ENCODE measurements around the gene DHRSX. TPM values are rescaled to one million over a fixed set of nuclear protein-coding genes. Genes with fewer than 3 reads are reported as not detected.
"Not testable (repeated sequence)": the region's sequence is repeated elsewhere in the genome, so short reads cannot be mapped to it uniquely, and the experiment has no call there.

DHRSX gene
- total RNA-seq, 1 donor from 2014 or later: 25.1 TPM

DNA sequence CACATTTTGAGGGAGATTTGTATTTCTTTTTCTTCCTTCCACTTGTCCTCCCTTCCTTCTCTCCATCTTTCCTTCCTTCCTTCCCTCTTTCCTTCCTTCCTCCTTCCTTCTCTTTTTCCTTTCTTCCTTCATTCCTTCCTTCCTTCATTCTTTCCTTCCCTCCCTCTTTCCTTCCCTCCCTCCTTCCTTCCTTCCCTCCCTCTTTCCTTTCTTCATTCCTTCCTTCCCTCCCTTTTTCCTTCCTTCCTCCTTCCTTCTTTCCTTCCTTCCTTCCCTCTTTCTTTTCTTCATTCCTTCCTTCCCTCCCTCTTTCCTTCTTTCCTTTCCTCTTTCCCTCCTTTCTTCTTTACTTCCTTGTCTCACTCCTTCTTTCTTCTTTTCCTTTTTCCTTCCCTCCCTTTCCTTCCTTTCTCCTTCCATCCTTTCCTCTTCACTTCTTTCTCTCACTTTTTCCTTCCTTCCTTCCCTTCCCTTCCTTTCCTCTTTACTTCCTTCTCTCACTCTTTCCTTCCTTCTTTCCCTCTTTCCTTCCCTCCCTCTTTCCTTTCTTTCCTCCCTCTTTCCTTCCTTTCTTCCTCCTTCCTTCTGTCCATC is 74.4 kb downstream of the DHRSX start:
- Mint-ChIP-seq H3K4me1 (no peaks in the 10 kb centered on the region), H3K4me3 (no peak overlapping the region), H3K27ac (ENCODE audit: unreplicated experiment) (no peak overlapping the region), H3K9me3 (peaks cover 6% of the 10 kb centered on the region), H3K36me3 (ENCODE audit: low read depth) (peaks cover 32% of the 10 kb centered on the region), H3K27me3 (ENCODE audit: low read depth) (no peaks in the 10 kb centered on the region)
- DNase-seq (ENCODE audit: low read depth, low spot score): no peak
- TF ChIP-seq, protein P1, sequence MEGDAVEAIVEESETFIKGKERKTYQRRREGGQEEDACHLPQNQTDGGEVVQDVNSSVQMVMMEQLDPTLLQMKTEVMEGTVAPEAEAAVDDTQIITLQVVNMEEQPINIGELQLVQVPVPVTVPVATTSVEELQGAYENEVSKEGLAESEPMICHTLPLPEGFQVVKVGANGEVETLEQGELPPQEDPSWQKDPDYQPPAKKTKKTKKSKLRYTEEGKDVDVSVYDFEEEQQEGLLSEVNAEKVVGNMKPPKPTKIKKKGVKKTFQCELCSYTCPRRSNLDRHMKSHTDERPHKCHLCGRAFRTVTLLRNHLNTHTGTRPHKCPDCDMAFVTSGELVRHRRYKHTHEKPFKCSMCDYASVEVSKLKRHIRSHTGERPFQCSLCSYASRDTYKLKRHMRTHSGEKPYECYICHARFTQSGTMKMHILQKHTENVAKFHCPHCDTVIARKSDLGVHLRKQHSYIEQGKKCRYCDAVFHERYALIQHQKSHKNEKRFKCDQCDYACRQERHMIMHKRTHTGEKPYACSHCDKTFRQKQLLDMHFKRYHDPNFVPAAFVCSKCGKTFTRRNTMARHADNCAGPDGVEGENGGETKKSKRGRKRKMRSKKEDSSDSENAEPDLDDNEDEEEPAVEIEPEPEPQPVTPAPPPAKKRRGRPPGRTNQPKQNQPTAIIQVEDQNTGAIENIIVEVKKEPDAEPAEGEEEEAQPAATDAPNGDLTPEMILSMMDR (conservative IDR thresholded peaks at IDR 0.05): no peak

DNA sequence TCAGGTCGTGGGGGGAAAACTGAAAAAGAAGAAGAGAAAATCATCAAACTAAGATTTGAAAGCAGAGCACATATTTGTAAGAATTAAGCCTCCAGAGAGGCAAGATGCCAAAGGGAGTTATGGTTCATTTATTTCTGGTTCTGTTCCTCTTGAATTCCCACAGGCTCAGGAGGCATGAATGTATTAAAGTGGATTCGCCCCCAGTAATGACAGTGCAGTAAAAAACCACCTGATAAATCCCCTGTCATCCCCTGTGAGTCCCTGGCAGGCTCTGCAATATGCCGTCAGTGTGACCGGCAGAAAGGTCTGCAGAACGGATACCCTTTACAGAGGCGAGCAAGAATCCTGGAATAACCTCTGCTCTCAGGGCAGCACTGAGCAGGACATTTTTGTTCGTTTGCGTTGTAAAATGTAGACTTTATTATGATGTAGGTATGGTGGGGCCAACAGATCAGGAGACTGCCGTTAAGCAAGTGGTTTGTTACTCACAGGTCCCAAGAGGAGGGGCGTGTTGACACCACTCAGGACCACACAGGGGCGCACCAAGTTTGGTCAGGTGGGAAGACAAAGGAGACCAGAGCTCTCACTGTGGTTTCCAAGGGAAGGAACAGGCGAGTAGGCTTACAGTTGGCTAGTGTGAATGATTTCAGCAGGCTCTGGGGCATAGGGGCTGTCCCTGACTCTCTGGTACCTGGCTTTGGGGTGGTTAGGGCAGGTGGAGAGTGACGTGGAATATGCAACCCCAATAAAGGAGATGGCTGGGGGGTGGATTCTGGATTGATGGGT is 75.3 kb downstream of the DHRSX start:
- DNase-seq (ENCODE audit: low read depth, low spot score): no peak
- peaks cover 6% of the 10 kb centered on the region for H3K9me3 Mint-ChIP-seq
- H3K4me1 Mint-ChIP-seq: no peaks in the 10 kb centered on the region
- H3K36me3 Mint-ChIP-seq (ENCODE audit: low read depth): peaks cover 37% of the 10 kb centered on the region
- TF ChIP-seq, protein P1 (conservative IDR thresholded peaks at IDR 0.05): no peak
- H3K27ac Mint-ChIP-seq (ENCODE audit: unreplicated experiment): no peak overlapping the region
- no peak overlapping the region for H3K4me3 Mint-ChIP-seq
- no peaks in the 10 kb centered on the region for H3K27me3 Mint-ChIP-seq (ENCODE audit: low read depth)

DNA sequence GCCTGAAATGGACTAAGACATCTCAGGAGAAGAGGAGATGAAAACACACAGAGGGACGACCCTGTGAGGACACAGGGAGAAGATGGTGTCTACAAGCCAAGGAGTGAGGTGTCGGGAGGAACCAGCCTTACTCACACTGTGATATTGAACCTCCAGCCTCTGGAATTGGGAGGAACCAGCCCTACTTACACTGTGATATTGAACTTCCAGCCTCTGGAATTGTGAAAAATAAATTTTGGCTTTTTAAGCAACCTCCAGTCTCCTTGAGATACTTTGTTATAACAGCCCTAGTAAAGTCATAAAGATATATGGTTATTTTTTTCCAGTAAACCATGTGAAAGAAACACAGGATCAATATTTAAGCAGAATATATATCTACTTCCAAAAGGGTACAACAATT is 76.5 kb downstream of the DHRSX start:
- Mint-ChIP-seq H3K27me3 (ENCODE audit: low read depth) (no peaks in the 10 kb centered on the region), H3K36me3 (ENCODE audit: low read depth) (peaks cover 37% of the 10 kb centered on the region), H3K4me3 (no peak overlapping the region), H3K27ac (ENCODE audit: unreplicated experiment) (no peak overlapping the region), H3K4me1 (no peaks in the 10 kb centered on the region), H3K9me3 (peaks cover 6% of the 10 kb centered on the region)
- no peak for DNase-seq (ENCODE audit: low read depth, low spot score)
- TF ChIP-seq, protein P1 (conservative IDR thresholded peaks at IDR 0.05): no peak

DNA sequence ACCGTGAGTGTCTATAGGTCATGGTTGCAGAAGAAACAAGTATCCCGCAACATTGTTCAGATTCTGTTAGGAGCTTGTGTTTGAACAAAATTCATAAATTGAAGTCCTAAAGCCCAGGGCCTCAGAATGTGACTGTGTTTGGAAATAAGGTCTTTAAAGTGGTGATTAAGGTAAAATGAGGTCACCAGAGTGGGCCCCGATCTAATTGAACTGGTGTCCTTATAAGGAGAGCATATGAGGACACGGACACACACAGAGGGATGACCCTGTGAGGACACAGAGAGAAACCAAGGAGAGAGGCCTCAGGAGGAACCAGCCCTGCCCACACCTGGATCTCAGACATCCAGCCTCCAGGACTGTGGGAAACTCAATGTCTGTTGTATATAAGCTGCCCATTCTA is 76.9 kb downstream of the DHRSX start:
- no peak overlapping the region for H3K4me3 Mint-ChIP-seq
- TF ChIP-seq, protein P1 (conservative IDR thresholded peaks at IDR 0.05): no peak
- H3K27ac Mint-ChIP-seq (ENCODE audit: unreplicated experiment): no peak overlapping the region
- H3K36me3 Mint-ChIP-seq (ENCODE audit: low read depth): peaks cover 37% of the 10 kb centered on the region
- peaks cover 6% of the 10 kb centered on the region for H3K9me3 Mint-ChIP-seq
- H3K27me3 Mint-ChIP-seq (ENCODE audit: low read depth): no peaks in the 10 kb centered on the region
- DNase-seq (ENCODE audit: low read depth, low spot score): no peak
- H3K4me1 Mint-ChIP-seq: no peaks in the 10 kb centered on the region

DNA sequence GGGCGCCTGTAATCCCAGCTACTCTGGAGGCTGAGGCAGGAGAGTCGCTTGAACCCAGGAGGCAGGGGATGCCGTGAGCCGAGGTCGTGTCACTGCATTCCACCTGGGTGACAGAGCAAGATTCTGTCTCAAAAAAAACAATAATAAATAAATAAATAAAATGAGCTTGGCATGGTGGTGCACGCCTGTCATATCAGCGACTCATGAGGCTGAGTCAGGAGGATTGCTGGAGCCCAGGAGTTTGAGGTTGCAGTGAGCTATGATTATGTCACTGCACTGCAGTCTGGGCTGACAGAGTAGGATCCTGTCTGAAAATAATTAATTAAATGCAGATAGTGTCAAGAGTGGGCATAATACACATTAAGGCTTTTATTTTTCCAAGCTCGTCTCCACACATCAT is 77.5 kb downstream of the DHRSX start:
- no peak for DNase-seq (ENCODE audit: low read depth, low spot score)
- Mint-ChIP-seq H3K4me3 (no peak overlapping the region), H3K4me1 (no peaks in the 10 kb centered on the region), H3K27me3 (ENCODE audit: low read depth) (no peaks in the 10 kb centered on the region), H3K9me3 (peaks cover 6% of the 10 kb centered on the region), H3K27ac (ENCODE audit: unreplicated experiment) (no peak overlapping the region), H3K36me3 (ENCODE audit: low read depth) (peaks cover 37% of the 10 kb centered on the region)
- TF ChIP-seq, protein P1 (conservative IDR thresholded peaks at IDR 0.05): no peak

DNA sequence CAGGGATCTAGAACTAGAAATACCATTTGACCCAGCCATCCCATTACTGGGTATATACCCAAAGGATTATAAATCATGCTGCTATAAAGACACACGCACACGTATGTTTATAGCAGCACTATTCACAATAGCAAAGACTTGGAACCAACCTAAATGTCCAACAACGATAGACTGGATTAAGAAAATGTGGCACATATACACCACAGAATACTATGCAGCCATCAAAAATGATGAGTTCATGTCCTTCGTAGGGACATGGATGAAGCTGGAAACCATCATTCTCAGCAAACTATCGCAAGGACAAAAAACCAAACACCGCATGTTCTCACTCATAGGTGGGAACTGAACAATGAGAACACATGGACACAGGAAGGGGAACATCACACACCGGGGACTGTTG is 81.4 kb downstream of the DHRSX start:
- H3K27ac Mint-ChIP-seq (ENCODE audit: unreplicated experiment); H3K4me3 Mint-ChIP-seq; H3K4me1 Mint-ChIP-seq; H3K9me3 Mint-ChIP-seq; H3K27me3 Mint-ChIP-seq (ENCODE audit: low read depth); DNase-seq (ENCODE audit: low read depth, low spot score): not testable (repeated sequence)
- peaks cover 20% of the 10 kb centered on the region for H3K36me3 Mint-ChIP-seq (ENCODE audit: low read depth)

Measured in neural crest cell (in vitro differentiated cells).